Stimulated activated naive CD8-positive, alpha-beta T cell treated with anti-CD3 and anti-CD28 coated beads, Interleukin-15, amount 100 ng/mL, for 72 hours (primary cell): ENCODE results near the gene WTIP.
A peak's percentile ranks its signal among the peaks of the same experiment; 100 is the strongest.
"Not testable (repeated sequence)": the region's sequence is repeated elsewhere in the genome, so short reads cannot be mapped to it uniquely, and the experiment has no call there.

Experiments
- ATAC-seq: fragments of 150-1000 bp; cut with Tn5 transposase; 2 replicates; pipeline ENCODE4 v1.10.0; 2021; ENCODE audit warnings: mild to moderate bottlenecking, moderate library complexity
- DNase-seq, 2 donors: peaks; one replicate each; pipeline ENCODE4 v3.0.0; 2021 to 2022
- H3K27ac Mint-ChIP-seq, 2 donors: one replicate each; pipeline ENCODE4 v1.8.0; 2022; ENCODE audit warnings: mild to moderate bottlenecking in 2 of 2, mixed read lengths in 2 of 2, moderate library complexity in 2 of 2
- H3K27me3 Mint-ChIP-seq: one replicate; pipeline ENCODE4 v1.8.0; 2022; ENCODE audit warnings: mixed read lengths
- H3K4me1 Mint-ChIP-seq: one replicate; pipeline ENCODE4 v1.8.0; 2022; ENCODE audit warnings: mild to moderate bottlenecking, mixed read lengths
- H3K4me3 Mint-ChIP-seq, 2 donors: one replicate each; pipeline ENCODE4 v1.8.0; 2022; ENCODE audit warnings: mild to moderate bottlenecking in 2 of 2, mixed read lengths in 2 of 2, moderate library complexity in 1 of 2
- H3K9me3 Mint-ChIP-seq, 2 donors: one replicate each; pipeline ENCODE4 v1.8.0; 2022; ENCODE audit warnings: mixed read lengths in 2 of 2

The WTIP gene

GRCh38 chr19:34480971-34481841, at the start of gene WTIP:
TSS of gene WTIP (plus strand) at chr19:34481758. CDS start at chr19:34481975, 217 bp downstream.
- no peaks in the 10 kb centered on the region for H3K9me3 Mint-ChIP-seq
- peaks cover 61% of the 10 kb centered on the region for H3K27me3 Mint-ChIP-seq
- no peak within 1 kb of the TSS for H3K27ac Mint-ChIP-seq
- peak; percentile 24 for ATAC-seq
- peak within 1 kb of the TSS; percentile 75 for H3K4me3 Mint-ChIP-seq
- no peak for DNase-seq
- H3K4me1 Mint-ChIP-seq: peaks cover 8% of the 10 kb centered on the region

- DNase-seq (no peak), ATAC-seq (no peak)
- Mint-ChIP-seq H3K27ac (peak overlapping the region in 1 of 2 donors; percentile 52), H3K4me1 (peaks cover 35% of the 10 kb centered on the region), H3K27me3 (no peaks in the 10 kb centered on the region), H3K4me3 (no peak overlapping the region), H3K9me3 (no peaks in the 10 kb centered on the region)
Measured at GRCh38 chr19:34432797-34433196, 48.8 kb upstream of the WTIP start.

- Mint-ChIP-seq H3K4me1 (peaks cover 10% of the 10 kb centered on the region), H3K27ac (no peak overlapping the region), H3K27me3 (no peaks in the 10 kb centered on the region), H3K4me3 (no peak overlapping the region), H3K9me3 (no peaks in the 10 kb centered on the region)
- no peak for DNase-seq
- no peak for ATAC-seq
Measured at GRCh38 chr19:34436716-34437115, 44.8 kb upstream of the WTIP start.

- ATAC-seq (no peak), DNase-seq (no peak)
- H3K27me3 Mint-ChIP-seq: no peaks in the 10 kb centered on the region
- no peak overlapping the region for H3K27ac Mint-ChIP-seq
- H3K9me3 Mint-ChIP-seq: no peaks in the 10 kb centered on the region
- H3K4me1 Mint-ChIP-seq: peaks cover 10% of the 10 kb centered on the region
- H3K4me3 Mint-ChIP-seq: no peak overlapping the region
Measured at GRCh38 chr19:34448191-34448590, 33.4 kb upstream of the WTIP start.

GRCh38 chr19:34452723-34453122, 28.8 kb upstream of the WTIP start:
- H3K9me3 Mint-ChIP-seq: no peaks in the 10 kb centered on the region
- H3K4me3 Mint-ChIP-seq: no peak overlapping the region
- H3K27me3 Mint-ChIP-seq: no peaks in the 10 kb centered on the region
- no peak overlapping the region for H3K27ac Mint-ChIP-seq
- no peak for DNase-seq
- peaks cover 6% of the 10 kb centered on the region for H3K4me1 Mint-ChIP-seq
- no peak for ATAC-seq

- H3K27ac Mint-ChIP-seq: no peak overlapping the region
- H3K4me3 Mint-ChIP-seq: no peak overlapping the region
- H3K27me3 Mint-ChIP-seq: no peaks in the 10 kb centered on the region
- no peak for DNase-seq
- H3K9me3 Mint-ChIP-seq: no peaks in the 10 kb centered on the region
- H3K4me1 Mint-ChIP-seq: peaks cover 10% of the 10 kb centered on the region
- no peak for ATAC-seq
Measured at GRCh38 chr19:34454091-34454490, 27.5 kb upstream of the WTIP start.

- Mint-ChIP-seq H3K27me3 (no peaks in the 10 kb centered on the region), H3K4me3 (no peak overlapping the region), H3K4me1 (peaks cover 10% of the 10 kb centered on the region), H3K27ac (no peak overlapping the region), H3K9me3 (no peaks in the 10 kb centered on the region)
- no peak for ATAC-seq
- DNase-seq: no peak
Measured at GRCh38 chr19:34454685-34455084, 26.9 kb upstream of the WTIP start.

GRCh38 chr19:34455783-34456480, 25.6 kb upstream of the WTIP start:
- not testable (repeated sequence) for DNase-seq, H3K27me3 Mint-ChIP-seq, ATAC-seq, H3K4me3 Mint-ChIP-seq, H3K9me3 Mint-ChIP-seq, H3K27ac Mint-ChIP-seq
- H3K4me1 Mint-ChIP-seq: peaks cover 10% of the 10 kb centered on the region

- no peaks in the 10 kb centered on the region for H3K27me3 Mint-ChIP-seq
- ATAC-seq: no peak
- H3K9me3 Mint-ChIP-seq: no peaks in the 10 kb centered on the region
- peak overlapping the region in 1 of 2 donors; percentile 78 for H3K27ac Mint-ChIP-seq
- H3K4me1 Mint-ChIP-seq: peaks cover 10% of the 10 kb centered on the region
- H3K4me3 Mint-ChIP-seq: no peak overlapping the region
- no peak for DNase-seq
Measured at GRCh38 chr19:34457446-34457845, 24.1 kb upstream of the WTIP start.

GRCh38 chr19:34458677-34459076, 22.9 kb upstream of the WTIP start:
- ATAC-seq: no peak
- no peaks in the 10 kb centered on the region for H3K9me3 Mint-ChIP-seq
- peaks cover 4% of the 10 kb centered on the region for H3K4me1 Mint-ChIP-seq
- no peak for DNase-seq
- H3K27ac Mint-ChIP-seq: no peak overlapping the region
- no peak overlapping the region for H3K4me3 Mint-ChIP-seq
- no peaks in the 10 kb centered on the region for H3K27me3 Mint-ChIP-seq

- DNase-seq: no peak
- ATAC-seq: no peak
- peak overlapping the region in 1 of 2 donors; percentile 28 for H3K27ac Mint-ChIP-seq
- H3K4me1 Mint-ChIP-seq: peaks cover 4% of the 10 kb centered on the region
- H3K9me3 Mint-ChIP-seq: no peaks in the 10 kb centered on the region
- no peak overlapping the region for H3K4me3 Mint-ChIP-seq
- no peaks in the 10 kb centered on the region for H3K27me3 Mint-ChIP-seq
Measured at GRCh38 chr19:34459614-34460013, 21.9 kb upstream of the WTIP start.

GRCh38 chr19:34461375-34462100, 20.0 kb upstream of the WTIP start:
- ATAC-seq: no peak
- DNase-seq: no peak
- no peak overlapping the region for H3K4me3 Mint-ChIP-seq
- H3K27me3 Mint-ChIP-seq: no peaks in the 10 kb centered on the region
- peaks cover 4% of the 10 kb centered on the region for H3K4me1 Mint-ChIP-seq
- H3K9me3 Mint-ChIP-seq: no peaks in the 10 kb centered on the region
- peak overlapping the region in 1 of 2 donors; percentile 59 for H3K27ac Mint-ChIP-seq

- ATAC-seq, H3K27ac Mint-ChIP-seq, DNase-seq, H3K4me1 Mint-ChIP-seq, H3K27me3 Mint-ChIP-seq, H3K9me3 Mint-ChIP-seq, H3K4me3 Mint-ChIP-seq: not testable (repeated sequence)
Measured at GRCh38 chr19:34464785-34465184, 16.8 kb upstream of the WTIP start.

GRCh38 chr19:34468409-34468808, 13.1 kb upstream of the WTIP start:
- no peak overlapping the region for H3K27ac Mint-ChIP-seq
- H3K4me3 Mint-ChIP-seq: no peak overlapping the region

GRCh38 chr19:34469026-34469425, 12.5 kb upstream of the WTIP start:
- H3K4me3 Mint-ChIP-seq, H3K27me3 Mint-ChIP-seq, DNase-seq, H3K9me3 Mint-ChIP-seq, ATAC-seq, H3K27ac Mint-ChIP-seq, H3K4me1 Mint-ChIP-seq: not testable (repeated sequence)

More at GRCh38 chr19:34468409-34468808, 13.1 kb upstream of the WTIP start:
- DNase-seq: no peak
- ATAC-seq: no peak
- Mint-ChIP-seq H3K4me1 (peaks cover 7% of the 10 kb centered on the region), H3K9me3 (no peaks in the 10 kb centered on the region), H3K27me3 (no peaks in the 10 kb centered on the region)
